Esophagus squamous epithelium (tissue), 4 donors: ENCODE measurements around the gene THAP2.
"Not testable (repeated sequence)": the region's sequence is repeated elsewhere in the genome, so short reads cannot be mapped to it uniquely, and the experiment has no call there.

Source experiments
- CTCF ChIP-seq, 6 experiments: fragments of 450-650 bp in 4 of 6; fragments of 200-600 bp in 2 of 6; sonication (generic) in 2 of 6; IDR thresholded peaks; one replicate each; pipeline ENCODE4 v1.5.1; 2016 to 2019; ENCODE audit warnings: antibody characterized with exemption in 6 of 6, mild to moderate bottlenecking in 4 of 6, moderate library complexity in 4 of 6
- POLR2A ChIP-seq, 4 donors: fragments of 450-650 bp; IDR thresholded peaks; one replicate each; pipeline ENCODE4 v1.6.1; 2017; ENCODE audit warnings: antibody characterized with exemption in 4 of 4, mild to moderate bottlenecking in 4 of 4, moderate library complexity in 3 of 4

GRCh38 chr12:71687172-71687571 is 23.1 kb downstream of the THAP2 start:
- TF ChIP-seq CTCF, POLR2A (IDR thresholded peaks at IDR 0.05): not testable (repeated sequence)
